Measurements from ENCODE around the gene IDS. TPM values are rescaled to one million over a fixed set of nuclear protein-coding genes. Genes with fewer than 3 reads are reported as not detected.
A peak's percentile ranks its signal among the peaks of the same experiment; 100 is the strongest.
"Not testable (repeated sequence)": the region's sequence is repeated elsewhere in the genome, so short reads cannot be mapped to it uniquely, and the experiment has no call there.

The IDS gene
- total RNA-seq (2014; rRNA removed; shearing (Covaris generic)), result 31.6 and 36.8 TPM in 2 replicates
- 50.3 and 60.6 TPM in 2 replicates for polyA plus RNA-seq (2015; cell fraction: cytosol; rRNA removed)
- polyA plus RNA-seq (2015; cell fraction: nucleus; rRNA removed), result 79.7 and 86.3 TPM in 2 replicates

GRCh38 chrX:149504915-149505651 lies at the start of gene IDS:
Gene IDS, minus strand, starts transcription at chrX:149505306. Its CDS starts 169 bp downstream, at chrX:149505137.
- in situ Hi-C loops (cut with HindIII; ENCODE audit: low pct_unique_long_range_greater_than_20kb, low sequenced_read_pairs), result no loop called here

GRCh38 chrX:149551939-149552248 lies 46.8 kb upstream of the IDS start:
- in situ Hi-C loops (cut with HindIII; ENCODE audit: low pct_unique_long_range_greater_than_20kb, low sequenced_read_pairs); DNase-seq (ENCODE audit: low read depth, low spot score): not testable (repeated sequence)

More at GRCh38 chrX:149504915-149505651, at the start of gene IDS:
- DNase-seq (ENCODE audit: low read depth, low spot score), result peak; percentile 85

GRCh38 chrX:149551245-149551938 lies 46.3 kb upstream of the IDS start:
- DNase-seq (ENCODE audit: low read depth, low spot score); in situ Hi-C loops (cut with HindIII; ENCODE audit: low pct_unique_long_range_greater_than_20kb, low sequenced_read_pairs): not testable (repeated sequence)

GRCh38 chrX:149550454-149550853 lies 45.3 kb upstream of the IDS start:
- DNase-seq (ENCODE audit: low read depth, low spot score); in situ Hi-C loops (cut with HindIII; ENCODE audit: low pct_unique_long_range_greater_than_20kb, low sequenced_read_pairs): not testable (repeated sequence)

GRCh38 chrX:149549701-149550100 lies 44.6 kb upstream of the IDS start, which contains the start of gene HSFX3:
Gene HSFX3, minus strand, starts transcription at chrX:149549924. Its CDS starts 72 bp downstream, at chrX:149549852.
- DNase-seq (ENCODE audit: low read depth, low spot score); in situ Hi-C loops (cut with HindIII; ENCODE audit: low pct_unique_long_range_greater_than_20kb, low sequenced_read_pairs): not testable (repeated sequence)

GRCh38 chrX:149547782-149548181 lies 42.7 kb upstream of the IDS start:
- in situ Hi-C loops (cut with HindIII; ENCODE audit: low pct_unique_long_range_greater_than_20kb, low sequenced_read_pairs); DNase-seq (ENCODE audit: low read depth, low spot score): not testable (repeated sequence)

- DNase-seq (ENCODE audit: low read depth, low spot score); in situ Hi-C loops (cut with HindIII; ENCODE audit: low pct_unique_long_range_greater_than_20kb, low sequenced_read_pairs): not testable (repeated sequence)
These were observed 41.9 kb upstream of the IDS start for GRCh38 chrX:149546962-149547361.

GRCh38 chrX:149545545-149546543 lies 40.7 kb upstream of the IDS start:
- DNase-seq (ENCODE audit: low read depth, low spot score), result peak; percentile 50
- in situ Hi-C loops (cut with HindIII; ENCODE audit: low pct_unique_long_range_greater_than_20kb, low sequenced_read_pairs), result not testable (repeated sequence)

- in situ Hi-C loops (cut with HindIII; ENCODE audit: low pct_unique_long_range_greater_than_20kb, low sequenced_read_pairs), result no loop called here
These were observed 36.5 kb upstream of the IDS start for GRCh38 chrX:149541521-149542047.

GRCh38 chrX:149540621-149541520 lies 35.8 kb upstream of the IDS start, which contains the start of gene EOLA1:
Gene EOLA1, plus strand, starts transcription at chrX:149541012. Its CDS starts 4,619 bp downstream, at chrX:149545631.
- in situ Hi-C loops (cut with HindIII; ENCODE audit: low pct_unique_long_range_greater_than_20kb, low sequenced_read_pairs), result no loop called here
- peak; percentile 95 for DNase-seq (ENCODE audit: low read depth, low spot score)

More at GRCh38 chrX:149541521-149542047, 36.5 kb upstream of the IDS start:
- DNase-seq (ENCODE audit: low read depth, low spot score), result no peak

- DNase-seq (ENCODE audit: low read depth, low spot score), result peak; percentile 84
- in situ Hi-C loops (cut with HindIII; ENCODE audit: low pct_unique_long_range_greater_than_20kb, low sequenced_read_pairs), result no loop called here
These were observed 35.1 kb upstream of the IDS start for GRCh38 chrX:149540131-149540620.

- DNase-seq (ENCODE audit: low read depth, low spot score), result peak; percentile 91
- in situ Hi-C loops (cut with HindIII; ENCODE audit: low pct_unique_long_range_greater_than_20kb, low sequenced_read_pairs), result no loop called here
These were observed 34.4 kb upstream of the IDS start for GRCh38 chrX:149539283-149540130.

- in situ Hi-C loops (cut with HindIII; ENCODE audit: low pct_unique_long_range_greater_than_20kb, low sequenced_read_pairs); DNase-seq (ENCODE audit: low read depth, low spot score): not testable (repeated sequence)
These were observed 32.4 kb upstream of the IDS start for GRCh38 chrX:149537474-149537873.

- in situ Hi-C loops (cut with HindIII; ENCODE audit: low pct_unique_long_range_greater_than_20kb, low sequenced_read_pairs), result not testable (repeated sequence)
These were observed 30.0 kb upstream of the IDS start for GRCh38 chrX:149534926-149535602.

GRCh38 chrX:149533999-149534398 lies 28.9 kb upstream of the IDS start:
- DNase-seq (ENCODE audit: low read depth, low spot score); in situ Hi-C loops (cut with HindIII; ENCODE audit: low pct_unique_long_range_greater_than_20kb, low sequenced_read_pairs): not testable (repeated sequence)

More at GRCh38 chrX:149534926-149535602, 30.0 kb upstream of the IDS start:
- not testable (repeated sequence) for DNase-seq (ENCODE audit: low read depth, low spot score)
